ENCODE data around the gene BEST3.

Gene BEST3

DNA sequence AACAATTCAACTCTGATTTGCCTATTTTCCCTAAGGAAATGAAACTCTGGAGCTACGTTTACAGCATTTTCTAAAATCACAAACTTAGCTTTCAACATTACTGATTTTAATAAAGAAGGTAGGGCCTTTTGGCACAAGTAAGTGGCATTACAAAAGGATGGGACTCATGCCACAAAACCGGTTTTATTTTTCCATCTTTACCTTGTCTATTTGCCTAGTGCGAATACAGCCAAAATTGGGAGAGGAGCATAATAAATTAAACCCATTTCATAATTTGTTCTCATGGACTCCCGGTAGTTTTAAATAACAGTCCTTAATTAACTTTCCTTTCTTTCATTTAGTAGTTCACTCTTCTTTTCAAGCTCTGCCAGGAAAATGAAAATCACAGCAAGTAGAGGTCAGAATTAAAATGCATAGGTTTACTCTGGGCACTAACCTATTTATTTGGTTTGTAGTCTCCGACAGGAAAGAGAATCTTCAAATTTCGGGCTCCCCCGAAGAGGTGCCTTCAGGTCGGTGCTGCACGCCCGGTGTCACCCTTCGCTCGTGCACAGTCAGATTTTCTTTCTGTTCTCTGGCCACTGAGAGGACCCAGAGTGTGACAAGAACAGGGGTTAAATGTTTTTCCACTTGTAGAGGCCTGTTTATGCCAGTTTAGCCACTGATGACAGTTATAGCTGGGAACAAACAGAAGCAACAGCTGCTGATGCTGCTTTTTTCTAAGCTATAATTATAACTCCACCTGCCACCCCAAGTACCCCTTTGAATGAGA is at the start of gene BEST3:
Gene BEST3 (minus strand): TSS at position 535 of the 772 bp plus-strand sequence. CDS start 1,505 bp downstream, outside the sequence.
- no peak for TF ChIP-seq Cebpa-rat (IDR thresholded peaks at IDR 0.05)
- Histone ChIP-seq H3K4me1 (peaks cover 0 to 4% (median 0%) of the 10 kb centered on the region in 10 experiments; a peak in 1 of 20 replicates), H4K20me1 (no peaks in the 10 kb centered on the region), H3K4me3 (no peak within 1 kb of the TSS), H3K4me2 (0 out of 22 replicates have a peak within 1 kb of the TSS, but pooled peaks of 2 of the 11 experiments have one; percentile 6 to 25), H3K36me3 (no peaks in the 10 kb centered on the region), H3K9ac (no peak within 1 kb of the TSS), H3K27ac (no peak within 1 kb of the TSS), H3K27me3 (no peaks in the 10 kb centered on the region), H3K9me3 (replicated peaks in 1 of 11) (no peaks in the 10 kb centered on the region)

DNA sequence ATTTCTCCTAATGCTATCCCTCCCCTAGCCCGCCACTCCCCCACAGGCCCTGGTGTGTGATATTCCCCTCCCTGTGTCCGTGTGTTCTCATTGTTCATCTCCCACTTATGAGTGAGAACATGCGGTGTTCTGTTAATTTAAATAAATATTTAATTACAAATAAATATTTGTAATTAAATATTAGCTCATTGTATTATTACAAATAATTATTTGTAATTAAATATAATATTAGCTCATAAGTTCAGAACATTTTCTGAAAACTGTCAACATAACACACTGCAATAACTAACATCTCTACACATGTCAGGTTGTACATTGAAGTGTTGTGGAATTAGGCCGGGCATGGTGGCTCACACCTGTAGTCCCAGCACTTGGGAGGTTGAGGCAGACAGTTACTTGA is 45.0 kb upstream of the BEST3 start:
- no peak overlapping the region for H3K4me2 ChIP-seq
- H3K27ac ChIP-seq: no peak overlapping the region
- H3K36me3 ChIP-seq: peaks cover 0 to 5% (median 0%) of the 10 kb centered on the region in 11 experiments; a peak in 2 of 22 replicates
- H4K20me1 ChIP-seq: peaks cover 0 to 30% (median 0%) of the 10 kb centered on the region in 11 experiments; a peak in 5 of 22 replicates
- H3K9me3 ChIP-seq (replicated peaks in 1 of 11): peaks cover 2 to 9% (median 4%) of the 10 kb centered on the region in 11 experiments; a peak in 18 of 22 replicates
- H3K9ac ChIP-seq: no peak overlapping the region
- no peak overlapping the region for H3K4me3 ChIP-seq
- peaks cover 6 to 15% (median 8%) of the 10 kb centered on the region in 10 experiments; a peak in 16 of 20 replicates for H3K4me1 ChIP-seq
- no peak for TF ChIP-seq Cebpa-rat (IDR thresholded peaks at IDR 0.05)
- peaks cover 0 to 5% (median 0%) of the 10 kb centered on the region in 11 experiments; a peak in 3 of 22 replicates for H3K27me3 ChIP-seq

- H3K36me3 ChIP-seq: no peaks in the 10 kb centered on the region
- H3K4me1 ChIP-seq: peaks cover 6 to 16% (median 13%) of the 10 kb centered on the region in 10 experiments; a peak in 16 of 20 replicates
- peak overlapping the region; percentile 32 to 75 (median 65); a peak in 21 of 22 replicates for H3K27ac ChIP-seq
- H3K27me3 ChIP-seq: peaks cover 0 to 5% (median 0%) of the 10 kb centered on the region in 11 experiments; a peak in 3 of 22 replicates
- peak overlapping the region; percentile 74 to 86 (median 82) for H3K9ac ChIP-seq
- no peaks in the 10 kb centered on the region for H3K9me3 ChIP-seq (replicated peaks in 1 of 11)
- H4K20me1 ChIP-seq: peaks cover 0 to 30% (median 0%) of the 10 kb centered on the region in 11 experiments; a peak in 5 of 22 replicates
- peak overlapping the region; percentile 79 to 99 (median 96) for H3K4me3 ChIP-seq
- H3K4me2 ChIP-seq: peak overlapping the region; percentile 77 to 94 (median 85)
- peak in 4 of 11 experiments; percentile 33 to 68 (median 60); a peak in 5 of 22 replicates for TF ChIP-seq Cebpa-rat (IDR thresholded peaks at IDR 0.05)
These were observed 40.4 kb upstream of the BEST3 start for GRCh38 chr12:69739287-69740191.

DNA sequence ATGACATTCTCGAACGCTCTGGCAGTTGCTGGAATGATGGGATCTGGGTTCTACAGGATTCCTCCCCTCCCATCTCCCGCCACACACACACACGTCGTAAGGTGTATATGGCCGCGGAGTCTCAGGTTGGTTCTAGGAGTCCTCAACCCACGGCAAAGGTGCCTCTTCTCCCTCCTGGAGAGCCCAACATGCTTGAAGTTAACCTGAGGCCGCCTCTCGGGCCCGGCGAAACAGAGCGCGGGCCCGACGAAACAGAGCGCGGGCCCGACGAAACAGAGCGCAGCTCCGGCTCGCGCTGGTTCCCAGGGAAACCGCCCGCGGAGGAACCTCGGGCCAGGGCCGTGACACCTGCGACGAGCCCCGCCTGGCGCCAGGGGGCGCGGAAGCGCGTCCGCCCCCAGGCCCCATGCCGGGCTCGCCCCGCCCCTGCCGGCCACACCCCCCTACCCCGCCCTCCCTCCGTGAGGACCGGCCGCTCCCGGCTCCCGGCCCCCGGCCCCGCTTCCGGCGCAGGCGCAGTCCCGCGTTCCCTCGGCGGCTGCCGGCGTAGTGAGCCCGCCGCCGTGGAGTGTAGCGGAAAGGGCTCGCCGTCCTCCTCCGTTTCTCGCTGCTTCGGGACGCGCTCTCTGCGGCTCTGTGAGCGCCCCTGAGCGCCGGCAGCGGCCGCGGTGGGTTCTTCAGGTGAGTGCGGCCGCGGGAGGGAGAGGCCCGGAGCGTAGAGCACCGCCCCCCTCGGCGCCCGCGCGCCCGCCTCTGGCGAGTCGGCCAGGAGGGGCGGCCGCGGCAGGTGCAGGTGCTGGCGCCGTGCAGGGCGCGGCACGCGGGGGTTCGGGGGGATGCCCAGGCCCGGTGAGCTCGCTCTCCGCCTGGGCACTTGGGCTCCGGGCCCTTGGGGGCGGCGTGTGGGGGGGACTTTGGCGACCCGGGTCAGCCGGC is 39.5 kb upstream of the BEST3 start, which contains the start of gene RAB3IP:
Gene RAB3IP (plus strand): TSS at position 510 of the 936 bp plus-strand sequence. CDS start 16,549 bp downstream, outside the sequence.
- Histone ChIP-seq H4K20me1 (peaks cover 0 to 30% (median 0%) of the 10 kb centered on the region in 11 experiments; a peak in 5 of 22 replicates), H3K27ac (peak within 1 kb of the TSS; percentile 32 to 75 (median 65); a peak in 21 of 22 replicates)
- TF ChIP-seq Cebpa-rat (IDR thresholded peaks at IDR 0.05): no peak

DNA sequence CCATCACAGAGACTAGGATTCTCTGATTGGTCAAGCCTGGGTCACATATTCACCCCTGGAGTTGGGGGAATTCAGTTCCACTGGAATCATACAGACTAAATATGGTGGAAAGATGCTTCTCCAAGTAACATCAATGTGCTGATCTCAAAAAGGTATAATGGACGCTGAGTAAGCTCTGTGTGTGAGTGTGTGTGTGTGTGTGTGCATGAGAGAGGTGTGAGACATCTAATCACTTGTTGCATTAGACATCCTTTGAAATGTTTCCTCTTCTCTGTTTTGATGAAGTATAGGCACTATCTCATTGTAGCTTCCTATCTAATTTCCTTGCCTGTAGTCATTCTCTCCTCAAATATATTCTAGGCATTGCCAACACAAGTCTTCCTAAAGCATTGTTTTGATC is 34.5 kb upstream of the BEST3 start:
- Histone ChIP-seq H3K27me3 (no peaks in the 10 kb centered on the region), H3K9ac (no peak overlapping the region), H3K4me1 (peaks cover 0 to 6% (median 4%) of the 10 kb centered on the region in 10 experiments; a peak in 6 of 20 replicates), H3K4me3 (no peak overlapping the region), H4K20me1 (no peaks in the 10 kb centered on the region), H3K27ac (no peak overlapping the region), H3K4me2 (no peak overlapping the region), H3K36me3 (no peaks in the 10 kb centered on the region), H3K9me3 (replicated peaks in 1 of 11) (no peaks in the 10 kb centered on the region)
- TF ChIP-seq Cebpa-rat (IDR thresholded peaks at IDR 0.05): no peak

More for the DNA sequence above, 39.5 kb upstream of the BEST3 start, which contains the start of gene RAB3IP:
- H3K9me3 ChIP-seq (replicated peaks in 1 of 11): no peaks in the 10 kb centered on the region
- peak within 1 kb of the TSS; percentile 81 to 94 (median 89) for H3K4me2 ChIP-seq
- peaks cover 0 to 5% (median 0%) of the 10 kb centered on the region in 11 experiments; a peak in 3 of 22 replicates for H3K27me3 ChIP-seq
- H3K4me3 ChIP-seq: peak within 1 kb of the TSS; percentile 79 to 99 (median 96)
- peaks cover 6 to 16% (median 13%) of the 10 kb centered on the region in 10 experiments; a peak in 16 of 20 replicates for H3K4me1 ChIP-seq
- H3K9ac ChIP-seq: peak within 1 kb of the TSS; percentile 74 to 86 (median 82)
- H3K36me3 ChIP-seq: no peaks in the 10 kb centered on the region

DNA sequence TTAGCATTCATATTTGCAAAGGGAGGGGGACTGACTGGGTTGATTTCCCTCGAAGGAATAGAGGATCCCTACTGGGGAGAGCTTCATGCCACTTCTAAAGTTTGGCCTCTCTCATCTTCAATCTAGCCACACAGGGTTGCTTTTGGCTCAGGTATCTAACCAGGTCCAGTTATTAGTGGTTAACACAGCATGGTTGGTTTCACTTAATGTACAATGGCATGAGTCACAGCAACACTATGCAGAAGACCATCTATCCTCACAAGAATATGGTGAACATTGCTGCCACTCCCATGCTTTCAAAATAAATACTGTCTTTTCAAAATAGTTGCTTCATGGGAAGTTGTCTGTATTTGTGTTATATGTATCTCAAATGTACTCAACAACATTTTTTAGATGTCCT is 33.0 kb upstream of the BEST3 start:
- Histone ChIP-seq H3K4me1 (no peaks in the 10 kb centered on the region), H3K27ac (no peak overlapping the region), H3K36me3 (no peaks in the 10 kb centered on the region), H3K27me3 (no peaks in the 10 kb centered on the region), H3K4me2 (no peak overlapping the region), H3K9ac (no peak overlapping the region), H4K20me1 (no peaks in the 10 kb centered on the region), H3K9me3 (replicated peaks in 1 of 11) (no peaks in the 10 kb centered on the region), H3K4me3 (no peak overlapping the region)
- TF ChIP-seq Cebpa-rat (IDR thresholded peaks at IDR 0.05): no peak

GRCh38 chr12:69726922-69727321 is 27.8 kb upstream of the BEST3 start:
- Histone ChIP-seq H3K4me1 (no peaks in the 10 kb centered on the region), H3K9ac (no peak overlapping the region), H3K9me3 (replicated peaks in 1 of 11) (no peaks in the 10 kb centered on the region), H3K36me3 (no peaks in the 10 kb centered on the region), H3K4me3 (no peak overlapping the region), H4K20me1 (no peaks in the 10 kb centered on the region), H3K4me2 (no peak overlapping the region), H3K27me3 (no peaks in the 10 kb centered on the region), H3K27ac (no peak overlapping the region)
- TF ChIP-seq Cebpa-rat (IDR thresholded peaks at IDR 0.05): no peak

GRCh38 chr12:69720750-69721149 is 21.6 kb upstream of the BEST3 start:
- no peak overlapping the region for H3K4me2 ChIP-seq
- TF ChIP-seq Cebpa-rat (IDR thresholded peaks at IDR 0.05): no peak

More at GRCh38 chr12:69720750-69721149, 21.6 kb upstream of the BEST3 start:
- H3K4me1 ChIP-seq: peaks cover 0 to 6% (median 0%) of the 10 kb centered on the region in 10 experiments; a peak in 2 of 20 replicates
- no peak overlapping the region for H3K27ac ChIP-seq
- no peak overlapping the region for H3K9ac ChIP-seq
- no peaks in the 10 kb centered on the region for H3K9me3 ChIP-seq (replicated peaks in 1 of 11)
- no peaks in the 10 kb centered on the region for H3K36me3 ChIP-seq
- H4K20me1 ChIP-seq: no peaks in the 10 kb centered on the region
- H3K27me3 ChIP-seq: no peaks in the 10 kb centered on the region
- H3K4me3 ChIP-seq: no peak overlapping the region
